GM12801 (cell line): ENCODE data around the gene CEP131.

ENCODE experiments used
- TF ChIP-seq, protein P1 (sequence below): IDR thresholded peaks from one replicate; pipeline ENCODE4 v1.5.1; 2011; ENCODE audit warnings: control low read depth; ENCODE audit not compliant: insufficient read length; ENCODE audit errors: extremely low read depth

CEP131 gene

DNA sequence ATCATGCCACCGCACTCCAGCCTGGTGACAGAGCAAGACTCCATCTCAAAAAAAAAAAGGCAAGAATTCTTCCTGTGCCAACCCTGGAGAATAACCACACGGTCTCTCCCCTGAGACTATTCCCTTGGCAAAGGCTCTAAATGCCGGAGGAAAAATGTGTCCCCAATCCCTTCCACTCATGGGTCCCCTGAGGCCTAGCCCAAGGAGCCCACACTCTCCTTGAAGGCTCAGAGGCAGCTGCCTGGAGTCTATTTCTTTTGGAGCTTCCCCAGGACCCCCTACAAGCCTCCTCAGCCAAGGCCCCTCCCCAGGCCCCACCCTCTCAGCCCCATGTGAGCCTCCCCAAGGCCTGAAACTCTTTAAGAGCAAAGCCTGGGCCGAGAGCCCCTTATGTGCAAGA lies 16.6 kb downstream of the CEP131 start:
- TF ChIP-seq, protein P1, sequence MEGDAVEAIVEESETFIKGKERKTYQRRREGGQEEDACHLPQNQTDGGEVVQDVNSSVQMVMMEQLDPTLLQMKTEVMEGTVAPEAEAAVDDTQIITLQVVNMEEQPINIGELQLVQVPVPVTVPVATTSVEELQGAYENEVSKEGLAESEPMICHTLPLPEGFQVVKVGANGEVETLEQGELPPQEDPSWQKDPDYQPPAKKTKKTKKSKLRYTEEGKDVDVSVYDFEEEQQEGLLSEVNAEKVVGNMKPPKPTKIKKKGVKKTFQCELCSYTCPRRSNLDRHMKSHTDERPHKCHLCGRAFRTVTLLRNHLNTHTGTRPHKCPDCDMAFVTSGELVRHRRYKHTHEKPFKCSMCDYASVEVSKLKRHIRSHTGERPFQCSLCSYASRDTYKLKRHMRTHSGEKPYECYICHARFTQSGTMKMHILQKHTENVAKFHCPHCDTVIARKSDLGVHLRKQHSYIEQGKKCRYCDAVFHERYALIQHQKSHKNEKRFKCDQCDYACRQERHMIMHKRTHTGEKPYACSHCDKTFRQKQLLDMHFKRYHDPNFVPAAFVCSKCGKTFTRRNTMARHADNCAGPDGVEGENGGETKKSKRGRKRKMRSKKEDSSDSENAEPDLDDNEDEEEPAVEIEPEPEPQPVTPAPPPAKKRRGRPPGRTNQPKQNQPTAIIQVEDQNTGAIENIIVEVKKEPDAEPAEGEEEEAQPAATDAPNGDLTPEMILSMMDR, result no peak

DNA sequence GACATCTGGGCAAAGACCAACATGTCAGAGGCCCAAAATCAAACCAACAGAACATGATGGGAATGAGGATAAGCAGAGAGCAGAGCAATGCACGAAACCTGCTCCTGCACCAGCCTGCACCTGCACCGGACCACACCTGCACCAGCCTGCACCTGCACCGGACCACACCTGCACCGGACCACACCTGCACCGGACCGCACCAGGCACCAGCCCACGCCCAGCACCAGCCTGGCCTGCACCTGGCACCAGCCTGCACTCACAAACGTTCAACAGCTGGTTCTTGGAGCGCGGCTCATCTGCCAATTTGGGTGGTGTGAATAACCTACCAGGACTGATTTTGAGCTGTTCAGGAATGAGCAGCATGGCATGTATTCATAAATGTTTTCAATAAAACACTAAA lies 18.2 kb downstream of the CEP131 start:
- TF ChIP-seq, protein P1, result no peak

- TF ChIP-seq, protein P1, result no peak
These were observed 19.6 kb downstream of the CEP131 start for GRCh38 chr17:81203136-81203535.

DNA sequence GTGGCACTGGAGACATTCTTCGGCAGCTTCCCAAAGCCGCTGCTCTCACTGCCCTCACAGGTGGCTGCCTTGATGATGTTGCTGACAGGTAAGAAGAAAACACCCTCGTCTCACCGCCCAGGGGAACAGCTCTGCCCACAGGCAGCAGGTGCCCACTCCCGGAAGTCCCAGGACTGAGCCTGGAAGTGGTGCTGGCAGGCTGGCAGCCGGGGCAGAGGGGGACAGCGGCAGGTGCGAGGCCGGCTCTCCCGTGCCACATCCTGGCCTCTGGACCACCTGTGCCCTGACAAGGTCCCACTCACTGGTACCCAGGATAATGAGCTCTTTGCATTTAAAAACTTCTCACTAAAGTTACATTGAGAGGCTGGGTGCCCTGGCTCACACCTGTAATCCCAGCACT lies 20.4 kb downstream of the CEP131 start:
- TF ChIP-seq, protein P1, result no peak

GRCh38 chr17:81200695-81201580 lies 21.8 kb downstream of the CEP131 start:
- TF ChIP-seq, protein P1, result no peak

GRCh38 chr17:81200201-81200600 lies 22.6 kb downstream of the CEP131 start:
- TF ChIP-seq, protein P1, result no peak

DNA sequence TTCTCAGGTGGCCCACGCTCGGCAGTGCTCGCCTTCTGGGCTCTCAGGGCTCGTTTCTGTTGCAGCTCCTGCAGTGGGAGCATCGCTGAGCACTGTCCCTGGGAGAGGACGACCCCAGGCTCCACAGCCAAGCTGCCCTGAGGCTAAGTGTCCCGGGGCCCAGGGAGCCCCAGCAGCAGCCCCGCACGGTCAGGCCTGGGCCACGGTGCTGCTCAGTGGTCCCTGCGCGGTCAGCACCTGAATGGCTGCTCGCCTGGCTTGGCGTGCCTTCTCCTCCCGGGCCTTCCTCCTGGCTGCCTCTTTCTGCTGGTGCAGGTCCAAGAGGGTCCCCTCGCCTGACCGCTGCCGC lies 23.3 kb downstream of the CEP131 start:
- TF ChIP-seq, protein P1, result no peak
